Activated gamma-delta T cell treated with Interleukin-2 at 50 U/mL for 16 hours (primary cell): ENCODE measurements around the gene JAKMIP2.
"Not testable (repeated sequence)": the region's sequence is repeated elsewhere in the genome, so short reads cannot be mapped to it uniquely, and the experiment has no call there.

ENCODE experiments used
- DNase-seq: peaks from one replicate; pipeline ENCODE4 v3.0.0-alpha.2; 2020

JAKMIP2 gene

DNA sequence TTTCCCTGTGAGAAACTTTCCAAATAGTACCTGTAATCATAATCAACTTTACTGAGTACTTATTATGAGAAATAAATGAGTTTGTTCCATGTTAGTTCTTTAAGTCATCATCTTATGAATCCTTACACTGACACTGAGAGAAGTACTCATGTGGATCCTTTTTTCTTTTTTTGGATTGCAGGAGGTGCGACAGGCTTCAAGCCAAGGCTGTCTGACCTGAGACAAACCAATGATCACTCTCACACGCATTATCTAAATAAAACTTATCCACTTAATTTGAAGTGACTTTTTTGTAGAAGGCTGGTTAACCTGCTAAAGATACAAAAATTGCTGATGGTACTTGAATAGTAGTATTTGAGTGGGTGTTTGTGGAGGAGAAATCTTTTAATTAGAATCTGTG lies 39.5 kb downstream of the JAKMIP2 start:
- DNase-seq: no peak

DNA sequence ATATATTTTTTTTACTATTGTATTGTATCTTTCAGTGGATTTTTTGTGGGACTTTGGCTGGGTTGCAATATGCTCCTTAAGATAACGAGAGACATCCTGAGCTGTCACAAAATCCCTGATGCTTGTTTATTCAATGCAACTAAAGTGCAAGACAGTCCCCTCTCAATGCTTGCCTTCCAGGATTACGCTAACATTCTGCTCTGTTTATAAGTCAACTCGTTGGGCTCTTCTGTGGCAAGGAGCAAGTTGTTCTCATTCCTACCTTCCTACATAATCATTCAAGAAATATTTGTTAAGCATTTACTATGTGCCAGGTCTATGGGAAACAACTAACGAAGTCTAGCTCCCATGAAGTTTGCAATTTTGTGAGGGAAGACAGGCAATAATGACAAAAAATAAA lies 40.4 kb downstream of the JAKMIP2 start:
- DNase-seq: no peak

DNA sequence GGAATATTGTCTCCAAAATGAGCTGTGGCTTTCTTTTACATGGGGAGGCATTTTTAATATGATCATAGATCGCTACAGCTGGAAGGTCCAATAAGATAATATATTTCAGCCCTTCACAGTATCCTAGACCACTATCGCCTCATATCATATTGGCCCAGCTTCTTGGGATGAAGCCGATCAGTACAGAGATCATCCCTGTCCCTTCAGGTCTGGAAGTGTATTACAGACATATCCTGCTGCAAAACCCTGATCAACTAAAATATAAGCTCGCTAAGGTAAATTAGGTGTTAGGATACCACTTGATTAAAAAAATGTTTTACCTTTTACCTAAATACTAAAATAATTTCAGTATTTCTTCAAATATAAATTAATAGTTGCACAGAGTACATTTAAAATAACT lies 41.7 kb downstream of the JAKMIP2 start:
- no peak for DNase-seq

DNA sequence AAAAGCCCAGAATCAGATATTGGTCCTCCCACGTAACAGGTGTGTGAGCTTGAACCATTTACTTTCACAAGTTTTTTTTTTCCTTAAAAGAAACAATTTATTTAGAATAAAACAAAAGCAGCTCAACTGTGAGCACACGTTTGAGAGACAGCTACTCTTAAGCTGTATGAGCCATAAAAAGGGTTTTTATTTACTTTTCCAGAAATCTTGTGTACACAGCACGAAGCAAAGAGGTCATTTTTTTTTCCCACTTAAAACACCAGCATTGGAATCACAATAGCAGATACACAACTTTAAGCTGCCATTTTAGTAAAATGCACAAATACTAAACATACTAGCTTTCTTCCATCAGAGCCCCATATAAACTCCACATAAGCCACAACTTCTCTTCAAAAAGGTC lies 44.6 kb downstream of the JAKMIP2 start:
- no peak for DNase-seq

DNA sequence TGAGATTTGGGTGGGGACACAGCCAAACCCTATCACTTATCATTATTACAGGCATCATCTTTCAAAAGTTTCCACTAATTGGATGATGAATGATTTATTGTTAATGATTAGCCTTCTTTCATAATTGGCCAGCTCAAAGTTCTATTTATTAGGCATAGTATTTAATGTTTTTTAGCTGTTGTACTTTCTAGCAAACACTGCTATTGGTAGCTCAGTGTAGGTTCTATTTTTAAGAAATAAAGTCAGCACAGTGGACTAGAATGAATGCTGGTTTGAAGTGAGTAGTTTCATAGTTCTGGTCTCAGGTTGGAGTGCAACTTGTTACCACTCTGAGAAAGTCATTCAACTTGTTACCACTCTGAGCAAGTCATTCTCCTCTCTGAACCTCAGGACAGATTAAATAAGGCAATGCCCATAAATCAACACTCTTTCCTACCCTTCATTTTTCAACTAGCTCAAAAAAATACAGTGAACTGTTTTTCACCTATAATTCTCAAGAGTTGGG lies 46.9 kb downstream of the JAKMIP2 start:
- DNase-seq: no peak

DNA sequence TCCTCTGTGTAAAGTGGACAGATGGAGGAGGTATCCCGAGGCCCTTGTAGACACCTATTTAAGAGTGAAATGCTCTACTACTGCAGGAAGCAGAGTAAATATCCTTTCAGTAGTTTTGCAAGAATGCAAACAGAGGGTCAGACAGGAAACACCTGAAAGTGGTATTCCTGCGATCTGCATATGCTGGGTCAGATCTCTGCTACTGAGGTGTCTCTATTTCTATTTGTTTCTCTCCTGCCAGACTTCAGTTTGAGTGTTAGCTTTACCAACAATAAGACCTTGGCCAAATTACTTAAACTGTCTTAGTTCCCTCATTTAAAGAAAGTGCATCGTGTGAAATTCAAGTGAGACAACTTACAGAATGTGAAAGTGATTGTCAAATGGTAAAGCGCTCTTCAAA lies 47.6 kb downstream of the JAKMIP2 start:
- no peak for DNase-seq

DNA sequence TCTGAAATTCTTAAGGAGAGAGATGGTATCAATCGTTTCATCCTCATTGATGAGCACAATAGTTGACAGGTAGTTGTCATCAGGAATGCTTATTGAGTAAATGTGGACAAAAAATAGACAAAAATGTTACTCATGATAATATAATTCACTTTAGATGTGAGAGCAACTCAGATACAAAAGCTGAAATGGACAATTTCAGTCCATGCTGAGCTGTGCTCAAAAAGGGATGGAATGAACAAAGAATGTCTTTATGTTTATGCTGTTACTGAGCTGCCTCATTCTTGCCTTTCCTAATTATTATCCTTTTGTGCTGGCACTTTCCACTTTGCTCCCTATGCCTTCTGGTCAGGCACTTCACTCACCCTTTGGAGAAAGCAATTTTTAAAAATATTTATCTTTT lies 49.5 kb downstream of the JAKMIP2 start:
- no peak for DNase-seq

DNA sequence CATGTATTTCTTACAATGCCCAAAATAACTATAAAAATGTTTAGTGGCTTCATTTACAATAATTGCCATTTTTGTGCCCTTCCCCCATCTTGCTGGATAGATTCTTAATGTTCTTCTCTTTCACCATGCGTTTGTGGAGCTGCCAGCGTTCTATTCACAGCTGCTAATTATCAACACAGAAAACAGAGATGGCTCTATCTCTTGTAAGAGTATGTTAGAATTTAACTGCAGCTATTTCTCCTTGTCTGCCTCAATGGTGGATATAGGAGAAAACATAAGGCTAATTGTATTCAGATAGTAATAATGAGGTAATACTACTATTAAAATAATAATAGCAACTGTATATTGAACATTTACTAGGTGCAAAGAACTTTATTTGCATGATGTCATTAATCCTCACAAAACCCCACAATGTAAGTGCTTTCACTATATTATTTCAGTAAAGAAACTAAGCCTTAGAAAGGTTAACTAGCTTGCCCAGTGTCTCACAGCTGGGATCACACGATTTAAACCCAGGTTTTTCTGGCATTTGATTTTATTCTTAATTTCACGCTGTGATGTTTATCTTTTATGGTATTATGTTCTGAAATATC lies 50.1 kb downstream of the JAKMIP2 start:
- DNase-seq: no peak

DNA sequence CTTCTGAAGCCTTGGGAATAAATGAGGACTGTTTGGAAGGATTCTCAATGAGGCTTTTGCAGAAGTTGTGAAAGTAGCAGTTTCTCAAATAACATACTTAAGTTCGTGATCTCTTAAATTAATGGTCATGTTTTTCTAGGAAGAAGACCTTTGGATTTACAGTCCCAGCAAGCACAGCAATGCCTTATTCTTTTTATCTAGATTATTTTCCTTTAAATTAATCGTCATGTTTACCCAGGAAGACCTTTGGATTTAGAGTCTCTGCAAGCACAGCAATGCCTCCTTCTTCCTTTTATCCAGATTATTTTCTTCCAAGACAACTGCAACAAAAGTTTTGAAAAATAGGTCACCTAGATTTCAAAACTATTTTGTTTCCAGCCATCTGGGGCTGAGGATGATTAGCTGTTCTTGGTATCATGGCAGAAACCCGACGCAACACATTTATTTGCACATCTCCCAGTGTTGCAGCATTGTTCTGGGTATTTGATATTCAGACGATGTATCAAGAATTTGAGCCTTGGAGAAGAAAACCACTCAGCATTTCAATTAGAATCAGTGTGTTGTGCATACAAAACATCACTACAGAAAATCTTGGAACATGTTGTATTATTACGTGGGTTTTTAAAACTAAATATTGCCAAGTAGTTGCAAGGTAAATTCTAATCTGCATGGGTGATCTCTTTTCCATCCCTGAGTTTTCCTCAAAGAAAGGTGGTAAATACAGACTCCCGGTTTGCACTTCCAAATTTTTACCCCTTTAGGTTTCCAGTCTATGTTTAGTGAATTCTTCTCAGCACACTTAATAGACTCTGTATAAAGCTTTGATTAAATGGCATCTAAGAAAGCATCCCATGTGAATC lies 50.9 kb downstream of the JAKMIP2 start:
- no peak for DNase-seq

DNA sequence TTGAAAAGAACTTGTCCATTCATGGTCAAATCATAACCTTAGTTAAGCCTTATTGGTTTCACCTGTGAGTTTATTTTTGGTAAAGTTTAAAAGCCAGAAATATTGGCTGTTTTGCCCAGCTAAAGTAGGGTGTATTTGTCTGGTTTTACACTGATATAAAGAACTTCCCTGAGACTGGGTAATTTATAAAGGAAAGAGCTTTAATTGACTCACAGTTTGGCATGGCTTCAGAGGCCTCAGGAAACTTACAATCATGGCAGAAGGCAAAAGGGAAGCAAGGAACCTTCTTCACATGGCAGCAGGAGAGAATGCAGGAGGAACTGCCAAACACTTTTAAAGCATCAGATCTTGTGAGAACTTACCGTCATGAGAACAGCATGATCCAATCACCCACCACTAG lies 55.3 kb downstream of the JAKMIP2 start:
- no peak for DNase-seq

DNA sequence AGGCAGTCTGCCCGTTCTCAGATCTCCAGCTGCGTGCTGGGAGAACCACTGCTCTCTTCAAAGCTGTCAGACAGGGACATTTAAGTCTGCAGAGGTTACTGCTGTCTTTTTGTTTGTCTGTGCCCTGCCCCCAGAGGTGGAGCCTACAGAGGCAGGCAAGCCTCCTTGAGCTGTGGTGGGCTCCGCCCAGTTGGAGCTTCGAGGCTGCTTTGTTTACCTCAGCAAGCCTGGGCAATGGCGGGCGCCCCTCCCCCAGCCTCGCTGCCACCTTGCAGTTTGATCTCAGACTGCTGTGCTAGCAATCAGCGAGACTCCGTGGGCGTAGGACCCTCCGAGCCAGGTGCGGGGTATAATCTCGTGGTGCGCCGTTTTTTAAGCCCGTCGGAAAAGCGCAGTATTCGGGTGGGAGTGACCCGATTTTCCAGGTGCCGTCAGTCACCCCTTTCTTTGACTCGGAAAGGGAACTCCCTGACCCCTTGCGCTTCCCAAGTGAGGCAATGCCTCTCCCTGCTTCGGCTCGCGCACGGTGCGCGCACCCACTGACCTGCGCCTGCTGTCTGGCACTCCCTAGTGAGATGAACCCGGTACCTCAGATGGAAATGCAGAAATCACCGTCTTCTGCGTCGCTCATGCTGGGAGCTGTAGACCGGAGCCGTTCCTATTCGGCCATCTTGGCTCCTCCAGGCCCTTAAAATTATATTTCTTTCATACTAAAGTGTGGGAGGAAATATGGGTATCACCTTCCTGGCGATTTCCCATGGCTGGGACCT lies 61.2 kb downstream of the JAKMIP2 start:
- not testable (repeated sequence) for DNase-seq

DNA sequence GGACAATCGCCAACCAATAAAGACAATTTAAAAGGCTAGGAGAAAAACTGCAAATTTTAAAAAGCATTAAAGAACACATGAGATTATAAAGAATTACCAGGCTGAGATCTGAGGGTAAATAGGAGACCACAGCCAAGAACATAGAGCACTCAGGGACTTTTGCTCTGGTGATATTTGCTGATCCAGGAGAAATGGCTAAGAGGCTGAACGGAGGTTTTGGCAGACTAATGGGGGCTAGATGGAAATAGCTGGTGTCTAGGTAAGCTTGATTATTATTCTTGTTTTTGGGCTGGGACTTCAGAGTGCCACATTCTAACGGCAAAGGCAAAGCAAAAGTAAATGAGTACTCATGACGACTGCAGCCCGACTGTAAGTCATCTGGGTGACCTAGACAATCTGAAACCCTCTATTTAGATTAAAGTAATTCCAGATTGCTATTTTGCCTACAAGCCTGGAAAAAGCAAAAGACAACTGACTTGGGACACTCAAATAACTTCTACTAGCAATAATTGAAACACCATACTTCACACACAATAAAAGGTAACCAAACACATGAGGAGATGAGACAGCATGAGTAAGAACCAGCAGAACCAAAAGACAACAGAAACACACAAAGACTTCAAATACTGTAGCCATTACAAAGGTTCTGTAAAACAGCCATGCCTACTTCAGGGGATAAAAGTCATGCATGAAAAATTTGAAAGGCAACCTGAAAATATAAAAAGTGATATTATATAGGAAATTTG lies 68.8 kb downstream of the JAKMIP2 start:
- DNase-seq: no peak

DNA sequence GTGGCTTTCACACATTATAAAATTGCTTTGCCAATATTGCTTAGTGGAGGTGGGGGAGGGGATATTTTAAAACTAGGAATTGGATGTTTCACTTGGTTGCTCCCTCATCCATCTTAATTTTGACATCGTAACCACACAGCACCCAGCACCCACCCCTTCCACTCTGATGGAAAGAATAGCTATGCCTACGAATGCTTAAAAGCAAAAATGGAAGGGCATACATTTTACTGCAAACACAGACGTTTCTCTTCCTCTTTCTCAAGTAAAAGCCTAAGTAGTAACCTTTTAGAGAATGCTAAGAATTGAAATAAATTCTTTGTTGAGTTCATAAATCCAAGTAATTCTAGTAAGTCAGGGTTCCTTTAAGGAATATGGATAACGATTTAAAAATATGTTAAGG lies 69.9 kb downstream of the JAKMIP2 start:
- DNase-seq: no peak

DNA sequence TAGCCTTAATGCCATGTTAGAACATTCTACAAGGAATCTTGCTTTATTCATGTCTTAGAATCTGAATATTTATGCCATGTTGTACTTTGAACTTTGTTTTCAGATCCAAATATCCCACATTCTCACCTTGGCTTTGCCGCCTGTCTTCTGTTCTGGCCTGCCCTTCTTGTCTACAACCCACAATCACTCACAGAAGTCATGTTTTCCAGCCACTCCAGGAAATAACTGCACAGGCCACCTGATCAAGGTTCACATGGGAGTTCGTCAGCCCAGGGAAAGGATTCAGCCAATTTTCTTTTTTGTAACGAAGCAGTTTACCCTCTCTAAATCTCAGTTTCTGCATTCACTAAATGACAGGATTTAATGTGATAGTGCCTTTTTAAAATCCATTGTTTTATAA lies 70.5 kb downstream of the JAKMIP2 start:
- no peak for DNase-seq

DNA sequence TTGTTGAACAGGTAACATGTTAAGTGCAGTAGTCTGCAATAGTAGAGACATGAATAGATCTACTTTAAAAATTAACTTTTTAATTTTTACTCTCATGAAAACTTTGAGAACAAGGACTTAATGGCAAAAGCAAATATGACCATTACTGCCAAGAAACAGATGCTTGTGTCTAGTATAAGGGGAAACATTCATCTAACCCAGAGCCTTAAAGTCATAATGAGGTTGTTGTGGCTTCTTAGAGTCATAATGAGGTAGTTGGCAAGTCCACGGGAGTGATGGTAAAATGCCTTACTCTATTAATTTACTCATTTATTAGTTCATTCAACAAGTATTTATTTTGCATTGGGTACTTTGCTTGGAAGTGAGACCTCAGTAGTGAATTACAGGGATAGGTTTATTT lies 71.5 kb downstream of the JAKMIP2 start:
- no peak for DNase-seq

DNA sequence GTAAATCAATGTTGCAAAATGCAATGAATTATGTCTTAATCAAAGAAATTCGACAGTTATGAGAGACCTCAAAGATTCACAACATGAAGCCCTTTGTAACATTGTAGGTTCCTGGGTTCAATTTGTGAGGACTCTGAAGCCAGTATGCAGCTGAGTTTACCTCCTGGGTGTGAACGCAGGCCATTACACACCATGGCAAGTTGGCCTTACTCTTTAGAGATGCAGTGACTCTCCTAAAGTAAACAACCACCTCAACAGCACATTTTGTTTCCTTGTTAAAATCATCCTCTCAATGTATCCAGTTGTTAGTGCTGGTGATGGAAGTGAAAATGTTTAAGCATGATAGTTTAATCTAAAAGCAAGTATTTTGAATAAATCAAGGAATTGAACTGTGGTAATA lies 73.8 kb downstream of the JAKMIP2 start:
- DNase-seq: no peak

DNA sequence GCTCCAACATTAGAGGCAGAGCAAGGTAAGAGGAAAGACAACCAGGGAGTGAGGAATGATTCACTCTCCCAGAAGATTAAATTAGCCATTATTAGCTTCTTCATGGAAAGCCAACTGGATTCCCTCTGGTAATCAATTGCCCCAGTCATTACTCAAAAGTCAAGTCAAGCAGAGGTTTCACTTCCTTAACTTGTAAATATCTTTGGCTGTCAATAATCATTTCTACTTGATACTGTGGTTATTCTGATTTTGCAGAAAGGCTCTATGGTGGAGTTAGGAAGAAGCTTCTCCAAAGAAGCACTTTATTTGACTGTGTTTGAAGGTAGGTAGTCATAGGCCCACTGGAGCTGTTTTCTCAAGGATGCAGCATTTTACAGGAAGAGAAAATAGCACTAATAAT lies 78.0 kb downstream of the JAKMIP2 start:
- no peak for DNase-seq

DNA sequence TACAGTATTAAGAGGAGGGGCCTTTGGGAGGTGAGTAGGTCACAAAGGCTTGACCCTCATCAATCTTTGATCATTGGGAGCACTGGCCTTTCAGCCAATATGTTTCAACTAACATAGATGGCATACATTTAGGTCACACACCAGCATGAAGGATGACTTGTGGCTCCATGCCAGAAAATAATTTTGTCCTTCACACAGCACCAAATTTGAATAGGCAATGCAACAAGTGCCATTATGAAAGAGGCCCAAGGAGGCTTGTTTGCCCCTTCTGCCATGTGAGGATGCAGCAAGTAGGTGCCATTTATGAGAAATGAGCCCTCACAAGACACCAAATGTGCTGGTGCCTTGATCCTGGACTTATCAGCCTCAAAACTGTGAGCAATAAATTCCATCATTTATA lies 81.1 kb downstream of the JAKMIP2 start:
- no peak for DNase-seq

DNA sequence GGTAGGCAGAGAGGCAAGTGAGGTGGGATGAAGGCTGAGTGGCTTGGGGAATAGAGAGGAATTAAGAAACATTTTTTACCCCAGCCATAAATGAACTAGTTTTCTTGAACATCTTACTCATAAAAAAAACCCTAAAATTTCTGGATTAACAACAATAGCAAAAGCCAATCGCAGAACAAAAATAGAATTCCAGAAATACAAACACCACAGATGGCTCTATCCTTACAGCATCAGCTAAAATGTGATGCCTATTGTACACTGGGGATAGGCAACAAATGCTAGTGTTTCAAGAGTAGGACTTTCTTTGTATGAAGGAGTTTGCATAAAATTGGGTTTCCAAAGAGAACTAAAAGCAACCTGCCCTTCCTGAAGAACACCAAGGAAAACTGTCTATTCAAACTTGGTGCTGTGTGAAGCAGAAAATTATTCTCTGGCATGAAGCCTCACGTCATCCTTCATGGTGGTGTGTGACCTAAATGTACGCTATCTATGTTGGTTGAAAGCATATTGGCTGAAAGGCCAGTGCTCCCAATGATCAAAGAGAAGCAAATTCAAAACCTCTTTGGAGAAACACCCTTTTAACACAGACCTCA lies 82.9 kb downstream of the JAKMIP2 start:
- no peak for DNase-seq

DNA sequence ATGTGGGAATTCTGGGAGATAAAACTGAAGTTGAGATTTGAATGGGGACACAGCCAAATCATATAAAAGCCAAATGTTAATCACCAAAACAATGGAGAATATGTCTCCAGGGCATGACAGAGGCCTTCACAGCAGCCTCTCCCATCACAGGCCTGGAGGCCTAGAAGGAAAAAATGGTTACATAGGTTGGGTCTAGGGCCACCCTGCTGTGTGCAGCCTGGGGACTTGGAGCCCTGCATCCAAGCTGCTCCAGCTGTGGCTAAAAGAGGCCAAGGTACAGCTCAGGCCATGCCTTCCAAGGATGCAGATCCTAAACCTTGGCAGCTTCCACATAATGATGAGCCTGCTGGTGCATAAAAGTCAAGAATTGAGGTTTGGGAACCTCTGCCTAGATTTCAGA lies 85.1 kb downstream of the JAKMIP2 start:
- no peak for DNase-seq

DNA sequence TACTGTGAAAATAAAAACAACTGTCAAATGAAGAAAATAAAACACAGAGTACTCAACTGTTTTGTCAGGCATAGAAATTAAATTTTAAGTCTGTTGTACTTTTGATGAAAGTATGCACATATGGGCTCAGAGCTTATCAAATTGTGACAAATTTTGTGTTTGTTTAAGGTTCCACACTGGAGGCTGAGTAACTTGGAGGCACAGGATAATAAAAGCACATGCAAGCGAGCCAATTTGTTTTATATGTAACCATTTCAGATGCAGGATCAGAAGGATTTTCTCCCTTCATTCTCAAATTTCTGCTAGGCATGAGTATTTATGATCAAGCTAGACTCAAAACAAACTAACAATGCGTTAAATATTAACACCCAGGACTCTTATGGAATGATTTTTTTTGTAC lies 87.8 kb downstream of the JAKMIP2 start:
- DNase-seq: no peak

DNA sequence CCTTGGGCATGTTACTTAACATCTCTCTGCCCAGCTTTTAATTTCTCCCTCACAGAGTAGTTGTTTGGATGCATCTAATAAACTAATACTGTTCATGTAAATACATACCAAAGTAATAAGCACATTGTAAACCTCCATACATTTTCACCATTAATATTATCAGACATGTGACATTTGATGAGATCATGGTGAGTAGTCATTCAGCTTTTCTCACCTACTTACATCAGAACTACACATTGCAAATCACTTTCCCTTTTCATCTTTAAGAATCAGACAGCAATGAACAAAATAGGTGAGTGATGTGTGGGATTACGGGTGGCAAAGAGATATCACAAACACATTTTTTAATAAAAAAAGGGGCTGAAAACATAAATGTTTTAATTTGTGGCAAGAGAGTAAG lies 89.3 kb downstream of the JAKMIP2 start:
- no peak for DNase-seq

DNA sequence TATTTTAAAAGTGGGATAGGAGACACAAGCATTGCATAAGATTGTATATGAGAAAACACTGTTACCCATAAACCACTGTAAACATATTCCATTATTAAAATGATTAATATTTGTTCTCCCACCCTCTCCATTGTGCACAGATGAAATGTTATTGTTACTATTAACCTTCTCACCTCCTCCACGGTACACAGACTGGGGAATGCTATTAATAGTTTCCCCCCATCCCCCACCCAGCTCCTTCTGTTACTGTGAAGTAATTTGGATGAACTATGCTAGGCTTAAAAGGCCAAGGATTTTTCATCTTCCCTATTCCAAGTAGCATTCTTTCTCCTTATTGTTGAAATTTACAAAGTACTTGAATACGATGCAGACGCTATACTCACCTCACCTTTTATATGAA lies 91.4 kb downstream of the JAKMIP2 start:
- DNase-seq: no peak
